Aorta (tissue), 5 donors: ENCODE data around the gene PARP12. TPM values are rescaled to one million over a fixed set of nuclear protein-coding genes. Genes with fewer than 3 reads are reported as not detected.

Experiments
- ATAC-seq: fragments of 200-7000 bp; cut with Tn5 transposase; one replicate; pipeline ENCODE4 v1.9.1; 2022; ENCODE audit warnings: moderate library complexity; ENCODE audit not compliant: low FRiP score
- DNase-seq, 2 donors: peaks; one replicate each; pipeline ENCODE4 v3.0.0-alpha.2; 2020
- H3K27ac ChIP-seq, 2 donors: one replicate each; pipeline ENCODE4 v1.5.1; 2013; ENCODE audit warnings: low read length in 2 of 2, mild to moderate bottlenecking in 2 of 2, moderate library complexity in 2 of 2, control low read depth in 1 of 2, inconsistent platforms in 1 of 2, low read depth in 1 of 2
- H3K27me3 ChIP-seq, 2 donors: one replicate each; pipeline ENCODE4 v1.6.1; 2013; ENCODE audit warnings: control low read depth in 1 of 2, low read length in 1 of 2, mild to moderate bottlenecking in 1 of 2, moderate library complexity in 1 of 2; ENCODE audit not compliant: insufficient read depth in 2 of 2, control insufficient read depth in 1 of 2
- H3K36me3 ChIP-seq, 2 donors: one replicate each; pipeline ENCODE4 v1.6.1; 2013; ENCODE audit warnings: control low read depth in 1 of 2, low read length in 1 of 2, mild to moderate bottlenecking in 1 of 2; ENCODE audit not compliant: insufficient read depth in 2 of 2, control insufficient read depth in 1 of 2
- H3K4me1 ChIP-seq, 2 donors: one replicate each; pipeline ENCODE4 v1.6.1; 2013; ENCODE audit warnings: low read length in 2 of 2, control low read depth in 1 of 2, mild to moderate bottlenecking in 1 of 2, moderate library complexity in 1 of 2; ENCODE audit not compliant: insufficient read depth in 2 of 2, control insufficient read depth in 1 of 2
- H3K4me3 ChIP-seq, 2 donors: one replicate each; pipeline ENCODE4 v1.5.1; 2013; ENCODE audit warnings: low read length in 2 of 2, control low read depth in 1 of 2, mild to moderate bottlenecking in 1 of 2
- H3K9me3 ChIP-seq: one replicate; pipeline ENCODE4 v1.6.1; 2013; ENCODE audit warnings: mild to moderate bottlenecking, low read length; ENCODE audit not compliant: control insufficient read depth
- WGBS, 2 donors: extraction: QIAGEN DNeasy Blood & Tissue Kit; methylation state at CpG; one replicate each; pipeline ENCODE4 v1.1.7; 2013; 5-methylcytosine and 5-hydroxymethylcytosine counted together
- intact Hi-C, 2 donors: fragments of 100-400 bp; cut with DNase I; formaldehyde crosslinking; loops; one replicate each; pipeline versions ENCODE4 v1.14.2 to v1.15.0; 2022
- polyA plus RNA-seq, 2 donors: library from polyadenylated mRNA; stranded (reverse); fragments of 200-250 nt; gene quantifications; one replicate each; pipeline ENCODE4 v1.2.3, GENCODE V29; 2013
- total RNA-seq, 2 donors: library from RNA; stranded (reverse); fragmentation: NEBNext Ultra II Directional; extraction: Animal tissue kit (Norgen Biotek cat#: 25700); gene quantifications; one replicate each; pipeline ENCODE4 v1.2.1, GENCODE V29; 2021
- donor health status: healthy with polysubstance abuse.
- donor health status: Bipolar disorder and iron deficiency.
- donor health status: DM: no; HTN: no; CAD: no.
- donor health status: DM: no; HTN: no; CAD: no.
- donor health status: DM: yes; HTN: yes; CAD: no.

PARP12 gene
- total and polyA plus RNA-seq, 4 donors: 14.7 to 43.5 (median 39.8) TPM

DNA sequence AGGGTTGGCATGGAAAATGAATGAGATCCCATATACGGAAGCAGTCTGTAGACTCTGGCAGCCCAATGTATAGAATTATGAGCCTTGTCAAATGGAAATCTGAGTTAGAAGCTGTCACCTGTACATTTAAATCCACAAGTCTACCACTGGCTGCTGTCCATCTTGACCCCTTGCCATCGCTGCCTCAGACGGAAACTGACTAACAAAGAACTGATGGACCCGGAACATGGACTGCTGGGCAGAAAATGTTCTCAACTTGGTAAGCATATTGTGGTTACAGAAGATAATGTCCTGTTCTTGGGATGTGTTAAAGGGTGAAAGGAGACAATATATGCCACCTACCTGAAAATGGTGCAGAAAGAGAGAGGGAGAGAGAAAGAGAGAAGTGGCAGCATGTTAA is 37.5 kb downstream of the PARP12 start:
- WGBS, 2 donors: 80 to 84% methylated on average over 4 of the region's 4 CpGs
- ATAC-seq (no peak), DNase-seq (no peak)
- no peak overlapping the region for H3K27ac ChIP-seq
- no peaks in the 10 kb centered on the region for H3K9me3 ChIP-seq
- H3K36me3 ChIP-seq: peaks cover 0 to 4% of the 10 kb centered on the region in 2 donors
- H3K4me1 ChIP-seq: no peaks in the 10 kb centered on the region
- intact Hi-C loops: no loop called here
- H3K27me3 ChIP-seq: no peaks in the 10 kb centered on the region
- H3K4me3 ChIP-seq: no peak overlapping the region

DNA sequence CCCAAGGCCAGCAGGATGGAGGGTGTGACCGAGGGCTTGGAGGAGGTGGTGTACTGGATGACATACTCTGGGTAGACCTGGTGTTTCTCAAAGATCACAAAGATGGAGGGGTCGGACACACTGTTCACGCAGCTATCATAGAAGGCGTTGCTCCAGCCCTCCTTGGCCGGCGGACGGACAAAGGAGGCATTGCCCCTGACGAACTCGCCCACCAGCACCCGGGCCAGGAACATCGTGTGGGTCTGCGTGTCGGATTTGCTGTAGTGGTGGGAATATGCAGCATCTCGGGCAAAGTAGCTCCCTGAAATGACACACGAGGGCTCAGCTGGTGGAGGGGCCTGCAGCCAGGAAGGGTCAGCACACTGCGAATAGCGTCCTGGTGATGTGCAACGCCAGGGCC is 38.2 kb downstream of the PARP12 start:
- no peaks in the 10 kb centered on the region for H3K27me3 ChIP-seq
- no peaks in the 10 kb centered on the region for H3K4me1 ChIP-seq
- no peak overlapping the region for H3K27ac ChIP-seq
- DNase-seq: no peak
- no peak for ATAC-seq
- H3K9me3 ChIP-seq: no peaks in the 10 kb centered on the region
- no peak overlapping the region for H3K4me3 ChIP-seq
- WGBS, 2 donors: 94 to 95% methylated on average over 18 of the region's 18 CpGs
- H3K36me3 ChIP-seq: peaks cover 0 to 4% of the 10 kb centered on the region in 2 donors
- intact Hi-C loops: no loop called here

DNA sequence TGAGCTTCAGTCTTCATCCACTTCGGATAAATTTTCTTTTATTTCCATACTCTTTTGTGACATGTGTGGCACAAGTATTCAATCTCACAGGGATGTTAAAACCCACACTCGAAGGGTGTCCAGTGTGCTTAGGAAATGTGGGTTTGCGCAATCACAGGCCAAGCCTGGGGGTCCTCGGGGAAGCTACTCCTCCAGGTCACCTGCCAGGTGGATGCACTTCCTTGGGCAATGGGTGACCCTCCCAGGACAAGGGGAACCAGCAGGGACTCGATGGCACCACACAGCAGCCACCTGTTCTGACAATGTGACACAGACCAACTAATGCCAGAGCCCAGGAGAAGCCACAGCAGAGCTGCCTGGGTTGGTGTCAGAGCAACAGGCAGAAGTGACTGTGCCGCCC is 39.0 kb downstream of the PARP12 start:
- Histone ChIP-seq H3K27me3 (no peaks in the 10 kb centered on the region), H3K4me3 (no peak overlapping the region), H3K9me3 (no peaks in the 10 kb centered on the region), H3K4me1 (no peaks in the 10 kb centered on the region), H3K27ac (no peak overlapping the region), H3K36me3 (peaks cover 0 to 4% of the 10 kb centered on the region in 2 donors)
- no peak for ATAC-seq
- DNase-seq: no peak
- intact Hi-C loops: no loop called here
- 91 to 94% methylated on average over 6 of the region's 6 CpGs for WGBS, 2 donors

DNA sequence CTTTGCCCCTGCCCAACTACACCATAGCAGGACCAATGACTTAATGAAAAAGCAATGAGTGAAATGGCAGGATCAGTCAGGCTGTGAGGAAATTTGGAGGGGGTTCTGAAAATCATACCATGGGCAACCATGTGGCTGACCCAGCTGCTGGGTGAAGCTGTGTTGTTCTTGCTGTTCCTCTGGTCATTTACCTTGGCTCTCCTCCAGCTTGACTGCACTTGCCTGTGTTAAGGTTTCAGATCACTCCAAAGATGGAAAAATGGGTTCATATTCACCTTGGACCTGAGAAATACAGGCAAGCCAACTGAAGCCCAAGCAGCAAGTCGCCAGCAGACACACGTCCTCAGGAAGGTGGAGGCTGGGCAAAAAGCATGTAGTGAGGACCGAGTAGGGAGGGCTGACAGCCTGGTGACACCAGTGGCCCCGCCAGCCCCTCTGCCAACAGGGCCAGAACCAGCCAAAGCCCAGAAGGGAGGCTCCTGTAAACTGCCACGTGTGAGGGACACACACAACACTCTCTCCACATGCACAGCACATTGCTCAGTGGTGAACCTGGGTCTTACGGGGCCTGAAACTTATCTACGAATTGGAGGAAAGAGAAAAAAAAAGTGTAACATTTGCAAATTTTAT is 40.1 kb downstream of the PARP12 start:
- 30 to 34% methylated on average over 7 of the region's 7 CpGs for WGBS, 2 donors
- Histone ChIP-seq H3K27me3 (no peaks in the 10 kb centered on the region), H3K4me3 (no peak overlapping the region), H3K27ac (no peak overlapping the region), H3K36me3 (peaks cover 0 to 4% of the 10 kb centered on the region in 2 donors), H3K4me1 (no peaks in the 10 kb centered on the region), H3K9me3 (no peaks in the 10 kb centered on the region)
- DNase-seq (no peak), ATAC-seq (no peak)
- intact Hi-C loops: no loop called here

DNA sequence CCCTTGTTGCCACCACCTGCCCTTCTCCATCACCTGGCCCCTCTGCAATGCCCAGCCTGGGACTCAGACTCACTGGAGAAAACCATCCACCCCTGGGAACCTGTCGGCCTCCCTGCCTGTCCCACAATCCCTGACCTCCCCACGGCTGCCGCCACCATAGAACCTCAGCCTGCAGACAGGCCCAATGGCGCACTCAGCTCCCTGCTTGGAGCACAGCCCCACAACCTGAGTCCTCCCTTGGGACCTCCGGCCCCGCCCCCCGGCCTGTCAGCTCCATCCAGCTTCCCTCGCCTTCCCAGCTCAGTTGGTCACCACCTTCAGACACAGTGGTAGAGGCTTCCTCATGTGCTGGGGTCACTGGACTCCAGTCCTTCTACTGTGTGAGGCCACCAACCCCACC is 41.1 kb downstream of the PARP12 start:
- Histone ChIP-seq H3K27me3 (no peaks in the 10 kb centered on the region), H3K36me3 (peaks cover 0 to 2% of the 10 kb centered on the region in 2 donors), H3K4me1 (no peaks in the 10 kb centered on the region), H3K9me3 (no peaks in the 10 kb centered on the region), H3K4me3 (no peak overlapping the region), H3K27ac (no peak overlapping the region)
- intact Hi-C loops: no loop called here
- DNase-seq (no peak), ATAC-seq (no peak)
- 97 to 98% methylated on average over 8 of the region's 8 CpGs for WGBS, 2 donors

DNA sequence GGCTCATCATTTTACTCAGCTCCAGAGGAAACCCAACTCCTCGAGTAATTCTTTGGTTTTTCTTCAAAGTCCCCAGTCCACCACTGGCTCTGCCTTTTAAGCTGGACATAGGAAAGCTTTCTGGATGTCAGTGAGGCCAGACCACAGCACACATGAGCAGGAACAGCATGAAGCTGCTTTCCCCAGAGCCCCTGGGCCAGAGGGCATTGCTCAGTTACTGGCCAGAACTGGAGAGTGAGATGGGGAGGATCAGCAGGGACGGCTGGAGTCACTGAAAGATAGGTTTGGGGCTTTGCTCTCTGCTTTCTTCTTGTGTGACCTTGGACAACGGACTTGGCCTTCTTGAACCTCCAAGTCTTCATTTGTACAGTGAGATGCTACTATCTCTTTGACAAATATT is 43.1 kb downstream of the PARP12 start:
- H3K36me3 ChIP-seq: no peaks in the 10 kb centered on the region
- no peak overlapping the region for H3K4me3 ChIP-seq
- WGBS, 2 donors: 84 to 85% methylated on average over 3 of the region's 3 CpGs
- H3K27ac ChIP-seq: no peak overlapping the region
- no peaks in the 10 kb centered on the region for H3K27me3 ChIP-seq
- no peak for ATAC-seq
- H3K9me3 ChIP-seq: no peaks in the 10 kb centered on the region
- no peaks in the 10 kb centered on the region for H3K4me1 ChIP-seq
- no peak for DNase-seq
- intact Hi-C loops: no loop called here

DNA sequence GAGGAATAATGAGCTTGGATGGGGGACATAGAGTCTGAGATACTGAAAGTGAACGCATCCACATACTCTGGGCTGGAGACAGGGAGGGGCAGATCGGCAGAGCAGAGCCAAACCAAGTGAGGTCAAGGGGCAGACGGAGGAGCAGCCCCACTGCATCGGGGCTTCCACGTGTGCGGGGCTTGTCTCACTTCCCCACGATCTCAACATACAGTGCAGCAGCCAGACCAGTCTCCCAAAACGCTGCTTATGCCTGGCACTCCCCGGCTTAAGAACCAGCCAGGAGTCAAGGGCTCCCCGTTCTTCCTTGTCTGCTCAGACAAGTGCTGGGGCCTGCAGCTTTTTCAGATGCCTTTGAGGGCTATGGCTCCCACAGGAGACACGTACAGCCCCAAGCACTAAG is 43.6 kb downstream of the PARP12 start:
- no peak overlapping the region for H3K27ac ChIP-seq
- intact Hi-C loops: no loop called here
- ATAC-seq: no peak

DNA sequence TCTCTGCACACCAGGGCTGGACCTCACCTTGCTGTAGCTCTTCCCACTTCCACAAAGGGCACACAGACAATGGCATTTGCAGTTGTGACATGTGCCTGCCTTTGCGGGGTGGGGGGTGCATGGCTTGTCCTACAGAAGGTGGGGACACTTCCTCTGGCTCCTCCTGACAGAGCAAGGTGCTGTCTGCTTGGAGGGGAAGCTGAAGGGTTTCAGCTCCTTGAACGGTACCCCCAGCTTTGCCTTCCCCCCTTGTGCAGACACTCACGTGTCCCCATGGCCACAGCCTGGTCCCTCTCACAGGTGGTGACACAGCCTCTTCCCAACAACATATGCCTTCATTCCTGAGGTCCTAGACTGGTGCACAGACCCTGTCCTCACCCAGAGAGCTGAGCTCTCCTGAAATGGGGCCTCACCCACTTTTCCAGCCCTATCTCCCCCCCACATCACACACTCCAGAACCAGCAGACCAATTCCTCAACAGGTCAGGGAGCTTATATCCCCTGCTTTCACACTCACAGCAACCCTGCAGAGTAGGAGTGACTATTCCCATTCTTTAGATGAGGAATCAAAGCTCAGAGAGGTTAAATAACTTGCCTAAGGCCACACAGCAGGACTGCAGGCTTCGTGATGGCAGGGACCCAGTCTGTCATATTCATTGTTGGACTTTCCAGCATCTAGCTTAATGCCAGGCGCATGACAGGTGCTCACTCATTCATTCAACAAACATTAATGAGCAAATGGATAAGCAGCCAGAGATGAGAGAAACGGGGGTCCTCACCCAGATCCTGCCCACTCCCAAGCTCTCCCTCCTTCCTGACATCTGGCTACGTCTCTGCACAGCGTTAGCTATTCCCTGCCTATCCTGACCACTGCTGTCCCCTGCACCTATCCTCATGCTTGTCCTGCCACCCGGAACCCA is 44.4 kb downstream of the PARP12 start:
- no peaks in the 10 kb centered on the region for H3K36me3 ChIP-seq
- DNase-seq (no peak), ATAC-seq (no peak)
- H3K4me1 ChIP-seq: no peaks in the 10 kb centered on the region
- no peaks in the 10 kb centered on the region for H3K9me3 ChIP-seq
- 84 to 88% methylated on average over 9 of the region's 9 CpGs for WGBS, 2 donors
- H3K4me3 ChIP-seq: no peak overlapping the region
- H3K27ac ChIP-seq: no peak overlapping the region
- intact Hi-C loops: no loop called here
- H3K27me3 ChIP-seq: no peaks in the 10 kb centered on the region

More for the DNA sequence above, 43.6 kb downstream of the PARP12 start:
- 63 to 66% methylated on average over 11 of the region's 11 CpGs for WGBS, 2 donors
- Histone ChIP-seq H3K27me3 (no peaks in the 10 kb centered on the region), H3K4me1 (no peaks in the 10 kb centered on the region), H3K4me3 (no peak overlapping the region), H3K9me3 (no peaks in the 10 kb centered on the region), H3K36me3 (no peaks in the 10 kb centered on the region)
- no peak for DNase-seq

DNA sequence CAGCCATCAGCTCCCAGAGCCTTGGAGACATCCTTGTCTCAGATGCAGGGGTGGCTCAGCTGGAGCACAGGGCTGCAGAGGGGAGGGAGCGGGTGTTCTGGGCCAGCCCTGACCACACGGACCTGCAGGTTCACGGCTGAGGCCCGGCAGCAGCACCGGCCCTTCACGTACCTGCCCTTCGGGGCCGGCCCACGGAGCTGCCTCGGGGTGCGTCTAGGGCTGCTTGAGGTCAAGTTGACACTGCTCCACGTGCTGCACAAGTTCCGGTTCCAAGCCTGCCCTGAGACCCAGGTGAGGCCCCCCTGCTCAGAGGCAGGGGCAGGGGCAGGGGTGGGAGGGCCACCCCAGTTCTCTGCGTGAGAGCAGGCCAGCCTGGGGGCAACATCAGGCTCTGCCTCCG is 45.2 kb downstream of the PARP12 start:
- ATAC-seq (peak; percentile 9), DNase-seq (no peak)
- no peak overlapping the region for H3K4me3 ChIP-seq
- H3K36me3 ChIP-seq: no peaks in the 10 kb centered on the region
- intact Hi-C loops: no loop called here
- H3K4me1 ChIP-seq: no peaks in the 10 kb centered on the region
- 85 to 92% methylated on average over 15 of the region's 15 CpGs for WGBS, 2 donors
- H3K9me3 ChIP-seq: no peaks in the 10 kb centered on the region
- no peak overlapping the region for H3K27ac ChIP-seq
- H3K27me3 ChIP-seq: no peaks in the 10 kb centered on the region
